Parathyroid adenoma (tissue), 2 donors: Measurements from ENCODE around the gene SCYL2.

Experiments used
- H2AFZ ChIP-seq: fragments of 300-600 bp; sonication (generic); one replicate; pipeline ENCODE4 v1.7.0; 2017; ENCODE audit warnings: antibody characterized with exemption, mild to moderate bottlenecking
- H3K27ac ChIP-seq: fragments of 300-600 bp; sonication (generic); one replicate; pipeline ENCODE4 v1.7.0; 2017
- H3K27me3 ChIP-seq: fragments of 300-600 bp; sonication (generic); one replicate; pipeline ENCODE4 v1.7.0; 2017; ENCODE audit warnings: low read length; ENCODE audit not compliant: control insufficient read depth, insufficient read depth
- H3K36me3 ChIP-seq: fragments of 300-600 bp; sonication (generic); one replicate; pipeline ENCODE4 v1.7.0; 2017; ENCODE audit warnings: low read length; ENCODE audit not compliant: control insufficient read depth, insufficient read depth
- H3K4me1 ChIP-seq: fragments of 300-600 bp; sonication (generic); one replicate; pipeline ENCODE4 v1.7.0; 2017; ENCODE audit warnings: control low read depth
- H3K4me2 ChIP-seq: fragments of 300-600 bp; sonication (generic); one replicate; pipeline ENCODE4 v1.7.0; 2017; ENCODE audit warnings: low read length
- H3K4me3 ChIP-seq: fragments of 300-600 bp; sonication (generic); one replicate; pipeline ENCODE4 v1.7.0; 2017; ENCODE audit warnings: low read depth, low read length
- H3K79me2 ChIP-seq: fragments of 300-600 bp; sonication (generic); one replicate; pipeline ENCODE4 v1.7.0; 2017; ENCODE audit warnings: control low read depth
- H3K9ac ChIP-seq: fragments of 300-600 bp; sonication (generic); one replicate; pipeline ENCODE4 v1.7.0; 2017; ENCODE audit warnings: mild to moderate bottlenecking
- H3K9me3 ChIP-seq: fragments of 300-600 bp; sonication (generic); one replicate; pipeline ENCODE4 v1.7.0; 2017; ENCODE audit warnings: low read length; ENCODE audit not compliant: control insufficient read depth
- CTCF ChIP-seq: fragments of 300-600 bp; sonication (generic); IDR thresholded peaks from one replicate; pipeline ENCODE4 v1.7.0; 2017; ENCODE audit warnings: antibody characterized with exemption, mild to moderate bottlenecking
- donor health status: primary hyperparathyroidism.

The SCYL2 gene

GRCh38 chr12:100383586-100384558 is 116.9 kb downstream of the SCYL2 start:
- H3K27ac ChIP-seq = no peak overlapping the region
- no peaks in the 10 kb centered on the region for H3K4me1 ChIP-seq
- H3K27me3 ChIP-seq = no peaks in the 10 kb centered on the region
- H3K36me3 ChIP-seq = no peaks in the 10 kb centered on the region
- H2AFZ ChIP-seq = no peak overlapping the region
- H3K9ac ChIP-seq = no peak overlapping the region
- no peaks in the 10 kb centered on the region for H3K9me3 ChIP-seq
- no peak overlapping the region for H3K4me2 ChIP-seq
- no peaks in the 10 kb centered on the region for H3K79me2 ChIP-seq
- H3K4me3 ChIP-seq = no peak overlapping the region
- no peak for TF ChIP-seq CTCF

GRCh38 chr12:100384559-100384935 is 117.6 kb downstream of the SCYL2 start:
- TF ChIP-seq CTCF = no peak
- H3K4me1 ChIP-seq = no peaks in the 10 kb centered on the region

GRCh38 chr12:100388382-100388781 is 121.4 kb downstream of the SCYL2 start:
- Histone ChIP-seq H3K9me3 (no peaks in the 10 kb centered on the region), H3K4me3 (no peak overlapping the region), H3K36me3 (no peaks in the 10 kb centered on the region), H3K9ac (no peak overlapping the region), H3K4me1 (no peaks in the 10 kb centered on the region), H3K27me3 (no peaks in the 10 kb centered on the region), H2AFZ (no peak overlapping the region), H3K27ac (no peak overlapping the region), H3K4me2 (no peak overlapping the region), H3K79me2 (no peaks in the 10 kb centered on the region)
- no peak for TF ChIP-seq CTCF

More at GRCh38 chr12:100384559-100384935, 117.6 kb downstream of the SCYL2 start:
- no peaks in the 10 kb centered on the region for H3K27me3 ChIP-seq
- H3K9me3 ChIP-seq = no peaks in the 10 kb centered on the region
- no peak overlapping the region for H3K27ac ChIP-seq
- H3K79me2 ChIP-seq = no peaks in the 10 kb centered on the region
- H3K9ac ChIP-seq = no peak overlapping the region
- no peak overlapping the region for H3K4me3 ChIP-seq
- no peaks in the 10 kb centered on the region for H3K36me3 ChIP-seq
- H2AFZ ChIP-seq = no peak overlapping the region
- H3K4me2 ChIP-seq = no peak overlapping the region
